Stimulated activated CD4-positive, alpha-beta T cell treated with anti-CD3 and anti-CD28 coated beads, Interleukin-4, amount 100 ng/mL, for 24 hours (primary cell): ENCODE data around the gene KLRG1.

Experiments used
- DNase-seq: peaks from one replicate; pipeline ENCODE4 v3.0.0-alpha.2; 2020

Gene KLRG1

DNA sequence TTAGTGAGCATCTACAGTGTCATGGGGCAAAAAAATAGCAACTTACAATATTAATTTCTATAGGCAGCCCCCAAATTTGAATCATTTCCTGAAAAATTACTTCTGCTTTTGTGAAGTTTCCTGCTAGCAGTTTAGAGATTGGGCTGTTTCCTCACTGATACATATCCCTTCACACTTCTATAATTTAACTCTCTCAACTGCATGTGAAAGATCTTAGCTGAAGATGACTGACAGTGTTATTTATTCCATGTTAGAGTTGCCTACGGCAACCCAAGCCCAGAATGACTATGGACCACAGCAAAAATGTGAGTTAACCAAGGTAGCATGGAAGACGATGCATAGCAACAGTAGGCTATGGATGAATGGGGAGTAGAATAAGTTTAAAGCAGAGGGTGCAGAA lies at the start of gene KLRG1:
KLRG1 (plus strand) TSS at position 134 of the 400 bp plus-strand sequence; CDS start at position 224, 90 bp downstream.
- DNase-seq = peak; percentile 22

DNA sequence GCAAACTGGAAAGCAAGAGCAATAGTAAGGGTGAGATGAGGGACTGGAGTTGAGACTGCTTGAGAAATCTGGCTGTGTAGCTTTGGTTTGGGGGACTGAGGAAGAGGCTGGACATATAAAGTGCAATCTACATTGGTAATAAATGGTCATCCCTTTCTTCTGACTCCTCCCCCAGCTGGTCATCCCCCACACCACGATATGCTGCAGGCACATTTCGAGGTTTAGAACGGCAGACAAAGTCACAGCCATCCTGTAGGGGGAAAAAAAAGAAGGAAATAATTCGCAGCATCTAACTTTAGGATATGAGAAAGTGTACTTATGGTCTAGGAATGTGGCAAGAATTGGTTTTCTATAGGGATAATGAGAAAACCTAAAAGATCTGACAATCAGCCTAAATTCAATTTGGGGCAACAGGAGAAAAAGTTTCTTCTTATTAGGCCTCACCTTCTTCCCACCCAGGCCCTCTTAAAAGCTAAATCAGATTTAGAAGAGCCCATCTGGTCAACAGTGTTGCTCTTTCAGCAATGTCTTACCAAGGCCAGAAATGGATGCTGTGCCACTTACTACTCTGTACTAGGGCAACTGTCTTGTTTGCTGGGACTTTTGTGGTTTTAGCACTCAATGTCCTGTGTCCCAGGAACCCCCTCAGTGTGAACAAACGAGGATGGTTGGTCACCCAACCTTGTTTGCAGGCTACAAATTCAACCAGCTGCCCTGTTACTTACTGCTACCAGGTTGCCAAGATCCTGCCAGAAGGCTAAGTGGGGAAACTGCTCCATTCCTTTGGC lies 47.5 kb upstream of the KLRG1 start:
- no peak for DNase-seq

DNA sequence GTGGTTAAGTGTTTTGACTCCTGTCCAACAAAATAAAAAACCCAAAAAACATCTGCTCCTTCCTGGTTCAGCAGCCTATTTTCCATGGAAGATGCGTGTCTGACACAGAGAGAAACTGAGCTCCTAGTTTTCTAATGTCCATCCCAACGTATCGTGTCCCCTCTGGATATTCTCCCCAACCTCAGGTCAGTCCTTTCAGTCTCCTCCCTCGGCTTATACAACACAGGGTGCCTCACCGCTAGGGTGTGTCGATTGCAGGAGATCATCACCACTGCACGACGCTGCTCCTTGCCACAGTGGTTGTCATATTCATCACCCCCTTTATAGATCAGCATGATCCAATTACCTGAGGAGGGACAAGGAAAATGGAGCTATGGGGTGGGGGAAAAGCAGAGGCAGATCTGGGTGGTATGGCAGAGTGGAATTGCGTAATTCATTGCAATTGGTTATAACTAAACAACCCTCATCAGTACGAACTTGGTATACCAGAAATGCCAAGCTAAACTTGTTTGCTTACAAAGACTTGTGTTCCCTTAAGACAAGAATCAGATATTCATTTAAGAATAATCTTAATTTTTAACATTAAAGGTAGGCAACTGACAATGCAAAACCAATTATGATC lies 45.7 kb upstream of the KLRG1 start:
- no peak for DNase-seq

DNA sequence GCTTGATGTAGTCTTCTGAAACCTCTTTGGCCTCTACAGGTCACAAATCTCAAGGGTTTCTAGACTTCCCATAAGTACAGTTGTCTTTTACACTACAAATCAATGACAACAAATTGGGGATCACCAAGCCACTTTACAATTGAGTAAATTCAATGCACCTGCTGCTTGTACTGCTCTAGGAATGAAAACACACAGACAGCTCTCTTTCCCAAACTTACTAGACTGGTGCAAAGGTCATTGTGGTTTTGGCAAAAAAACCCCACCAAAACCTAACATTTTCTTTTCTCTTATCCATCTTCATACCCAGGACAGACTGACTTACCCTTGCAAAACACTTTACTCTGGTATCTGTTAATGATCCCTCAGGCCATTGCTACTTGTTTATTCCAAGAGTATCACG lies 42.6 kb upstream of the KLRG1 start:
- DNase-seq = no peak

DNA sequence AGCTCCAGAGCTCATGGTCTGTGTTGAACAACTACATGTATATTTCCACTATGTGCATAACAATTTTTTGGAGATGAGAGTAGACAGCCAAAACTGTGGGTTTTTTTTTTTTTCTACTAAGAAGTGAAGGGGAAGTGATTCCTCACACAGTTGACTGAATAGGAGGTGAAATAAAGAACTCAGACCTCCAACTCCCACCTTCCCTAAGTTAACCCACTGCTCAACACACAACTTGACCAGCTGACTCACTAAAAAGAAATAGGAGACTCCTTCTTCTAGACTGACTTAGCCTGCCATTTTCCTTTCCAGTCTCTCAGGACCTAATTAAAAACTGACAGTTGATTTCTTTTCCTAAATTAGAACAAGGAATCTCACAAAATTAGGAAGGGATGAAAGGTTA lies 41.6 kb upstream of the KLRG1 start:
- DNase-seq = no peak

DNA sequence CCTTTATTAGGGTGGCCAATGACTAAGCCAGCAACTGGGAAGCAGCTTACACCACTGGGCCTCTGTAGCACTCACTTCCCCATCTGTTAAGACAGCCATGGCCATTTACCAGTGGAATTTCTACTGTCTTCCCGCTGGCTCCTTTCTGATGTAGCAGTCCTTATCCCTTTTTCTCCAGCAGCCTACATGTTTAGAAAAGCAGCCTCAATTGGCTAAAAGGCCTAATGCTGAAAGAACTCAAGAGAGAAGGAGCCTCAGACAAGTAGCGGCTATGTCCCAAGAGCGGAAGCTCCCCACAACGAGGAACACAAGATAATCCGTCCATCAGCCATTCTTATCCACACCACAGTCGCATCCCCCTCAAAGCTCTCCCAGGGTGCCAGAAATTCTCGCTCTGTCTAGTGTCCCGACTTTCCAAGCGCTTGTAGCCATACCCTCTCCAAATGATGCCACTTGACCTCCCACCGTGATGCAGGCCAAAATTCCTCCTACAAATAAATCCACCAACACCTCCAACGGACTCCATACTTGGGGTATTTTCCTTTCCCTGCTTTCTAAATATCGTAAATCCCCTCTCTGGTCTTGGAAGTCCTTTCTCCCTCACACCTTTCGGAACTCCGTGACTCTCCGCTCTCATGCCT lies 40.5 kb upstream of the KLRG1 start:
- no peak for DNase-seq

DNA sequence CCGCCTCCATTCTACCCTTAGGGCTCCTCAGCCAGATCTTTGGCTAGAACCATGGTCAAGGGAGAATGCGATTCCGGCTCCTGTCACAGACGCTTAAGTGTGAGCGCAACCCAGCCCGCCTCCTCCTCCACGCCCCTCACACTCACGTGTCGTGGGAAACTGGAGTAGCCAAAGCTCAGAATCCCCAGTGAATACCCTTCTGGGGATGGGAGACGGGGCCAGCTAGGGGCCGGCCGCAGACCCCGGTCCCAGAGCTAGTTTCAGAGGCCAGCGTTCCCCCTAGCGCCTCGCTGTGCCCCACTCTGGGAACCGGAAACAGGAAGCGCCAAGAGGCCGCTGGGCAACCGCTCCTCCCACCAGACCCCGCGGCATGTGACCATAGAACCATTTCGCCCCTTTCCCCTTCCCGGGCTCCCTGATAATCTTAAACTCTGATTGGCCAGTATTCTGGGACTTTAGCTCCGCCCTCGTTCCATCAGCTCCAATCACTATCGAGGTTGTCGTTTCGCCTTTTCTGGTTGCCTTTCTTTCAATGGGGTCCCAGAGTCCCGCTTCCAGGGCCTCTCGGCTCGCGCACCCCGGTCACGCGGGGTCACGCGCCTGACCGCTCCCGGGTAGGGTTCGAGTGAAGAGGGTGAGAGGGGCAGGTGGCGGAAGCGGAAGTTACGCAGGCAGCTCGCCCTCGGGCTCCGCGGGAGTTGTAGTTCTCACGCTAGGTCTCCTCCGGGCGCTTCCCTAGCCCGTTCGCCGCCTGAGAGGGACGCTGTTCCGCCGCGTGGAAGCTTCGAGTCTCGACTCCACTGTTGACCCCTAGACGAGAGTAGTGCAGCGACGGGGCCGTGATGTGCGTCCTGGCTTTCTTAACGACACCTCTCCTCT lies 39.8 kb upstream of the KLRG1 start, which contains the start of gene M6PR:
M6PR (minus strand) TSS at position 304 of the 879 bp plus-strand sequence. CDS start 3,241 bp downstream, outside the sequence.
- peak; percentile 92 for DNase-seq

DNA sequence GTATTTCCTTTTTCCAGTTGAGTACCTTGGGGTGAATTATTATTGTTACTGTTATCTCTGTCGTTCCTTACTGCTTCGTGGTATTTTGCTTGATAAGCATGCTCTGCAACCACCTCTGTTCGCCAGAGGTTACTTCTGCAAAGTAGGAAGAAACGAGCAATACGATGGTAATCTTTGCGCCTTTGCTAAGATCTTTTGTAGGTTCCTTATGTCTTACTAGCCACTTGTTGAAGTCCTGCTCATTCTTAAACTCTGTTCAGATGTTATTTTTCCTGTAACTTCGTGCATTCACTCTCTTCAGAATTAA lies 39.2 kb upstream of the KLRG1 start:
- no peak for DNase-seq

DNA sequence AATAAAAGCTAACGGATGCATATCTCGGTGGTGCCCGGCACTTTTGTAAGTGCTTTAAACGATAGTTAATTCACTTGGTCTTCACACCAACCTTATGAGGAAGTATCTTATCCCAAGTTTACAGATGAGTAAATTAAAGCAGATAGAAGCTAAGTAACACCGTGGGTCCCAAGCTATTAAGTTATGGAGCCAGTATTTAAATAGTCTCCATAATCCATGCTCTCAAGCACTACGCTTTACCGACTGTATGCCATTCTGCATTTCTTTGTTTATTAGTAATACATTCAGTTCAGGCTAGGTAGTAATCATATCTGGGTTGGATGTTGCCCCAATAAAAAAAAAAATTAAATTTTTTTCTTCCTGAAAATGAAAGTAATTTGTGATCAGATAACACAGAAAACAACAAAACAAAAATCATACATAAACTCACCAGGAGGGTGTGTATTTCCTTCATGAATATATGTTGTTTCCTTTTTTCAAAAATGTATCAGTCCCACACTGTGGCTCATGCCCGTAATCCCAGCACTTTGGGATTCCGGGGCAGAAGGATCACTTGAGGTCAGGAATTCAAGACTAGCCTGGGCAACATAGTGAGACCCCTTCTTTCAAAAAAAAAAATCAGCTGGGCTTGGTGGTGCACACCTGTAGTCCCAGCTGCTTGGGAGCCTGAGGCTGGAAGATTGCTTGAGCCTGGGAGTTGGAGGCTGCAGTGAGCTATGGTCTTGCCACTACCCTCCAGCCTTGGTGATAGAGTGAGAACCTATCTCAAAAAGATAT lies 38.5 kb upstream of the KLRG1 start:
- no peak for DNase-seq

DNA sequence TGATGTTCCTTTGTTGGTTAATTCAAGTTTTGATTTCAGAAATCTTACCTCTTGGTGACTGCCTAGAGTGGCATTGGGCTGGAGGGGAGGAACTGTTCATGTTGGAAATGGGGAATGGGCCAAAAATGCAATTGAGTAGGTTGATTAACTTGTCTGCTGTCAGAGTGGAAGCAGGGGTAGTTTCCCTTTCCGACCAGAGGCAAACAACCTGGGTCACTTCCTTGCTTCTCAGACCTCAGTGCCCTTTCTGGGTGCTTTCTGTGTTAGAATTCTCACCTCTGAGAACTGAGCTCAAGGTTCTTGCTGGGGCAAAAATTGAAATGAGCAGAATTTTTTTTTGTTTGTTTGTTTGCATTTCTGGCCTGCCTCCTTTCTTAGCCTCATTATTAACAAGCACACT lies 37.6 kb upstream of the KLRG1 start:
- DNase-seq = peak; percentile 23

DNA sequence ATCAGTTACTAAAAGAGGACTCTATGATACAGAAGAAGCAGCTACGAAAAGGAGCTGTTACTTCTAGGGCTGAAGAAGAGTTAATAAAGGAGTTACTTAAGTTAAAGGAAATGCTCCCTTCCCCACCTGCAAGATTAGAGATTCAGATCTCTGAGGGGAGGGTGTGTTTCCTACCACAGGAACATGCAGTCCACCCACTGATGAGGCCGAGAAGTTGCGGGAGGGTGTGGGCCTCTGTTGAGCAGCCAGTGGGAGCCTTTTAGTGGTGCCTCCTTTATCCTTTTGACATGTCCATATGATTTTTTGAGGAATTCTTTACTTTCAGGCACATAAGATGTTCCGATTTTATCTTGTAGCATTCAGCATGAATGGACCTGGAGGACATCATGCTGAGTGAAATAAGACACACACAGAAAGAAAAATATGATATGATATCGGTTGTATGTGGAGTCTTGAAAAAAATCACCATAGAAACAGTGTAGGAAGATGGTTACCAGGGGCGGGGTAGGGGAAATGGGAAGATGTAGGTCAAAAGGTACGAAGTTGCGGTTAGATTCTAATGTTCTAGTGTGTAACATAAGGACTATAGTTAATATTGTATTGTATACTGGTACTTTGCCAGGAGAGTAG lies 35.5 kb upstream of the KLRG1 start:
- peak; percentile 62 for DNase-seq

DNA sequence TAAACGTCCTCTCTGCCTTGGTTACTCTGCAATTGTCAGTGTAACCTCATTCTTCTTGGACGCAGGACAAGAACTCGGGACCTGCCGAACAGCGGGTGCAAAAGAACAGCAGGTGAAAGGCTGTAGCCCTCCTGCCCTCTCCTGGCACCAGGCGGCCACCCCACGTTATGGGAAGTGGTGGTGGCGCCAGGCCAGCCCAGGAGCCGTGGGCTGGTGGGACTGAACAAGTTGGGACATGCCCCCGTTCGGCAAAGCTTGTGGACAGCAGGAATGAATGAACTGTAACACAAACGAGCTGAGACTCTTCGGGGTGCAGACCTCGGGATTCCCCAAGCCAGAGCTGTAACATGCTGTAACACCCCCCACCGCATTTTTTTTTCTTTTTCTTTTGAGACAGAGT lies 33.3 kb upstream of the KLRG1 start:
- no peak for DNase-seq

DNA sequence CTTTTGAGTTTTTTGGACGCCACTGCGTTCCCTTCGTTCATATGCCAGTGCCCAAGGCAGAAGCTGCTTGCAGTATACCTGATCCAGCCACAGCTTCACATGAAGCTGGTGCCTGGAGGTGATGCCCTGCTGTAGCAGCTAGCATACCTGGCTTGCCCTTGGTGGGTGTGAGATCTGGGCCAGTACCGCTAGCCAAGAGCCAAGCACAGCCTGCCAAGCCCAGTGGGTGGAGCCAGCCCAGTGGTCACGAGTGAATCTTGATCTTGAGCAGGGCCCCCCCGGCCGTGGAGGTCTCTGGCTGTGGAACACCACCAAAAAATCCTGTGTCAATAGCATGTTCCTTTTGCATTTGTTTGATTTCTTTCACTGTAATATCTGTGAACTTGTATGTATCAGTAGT lies 32.6 kb upstream of the KLRG1 start:
- no peak for DNase-seq

DNA sequence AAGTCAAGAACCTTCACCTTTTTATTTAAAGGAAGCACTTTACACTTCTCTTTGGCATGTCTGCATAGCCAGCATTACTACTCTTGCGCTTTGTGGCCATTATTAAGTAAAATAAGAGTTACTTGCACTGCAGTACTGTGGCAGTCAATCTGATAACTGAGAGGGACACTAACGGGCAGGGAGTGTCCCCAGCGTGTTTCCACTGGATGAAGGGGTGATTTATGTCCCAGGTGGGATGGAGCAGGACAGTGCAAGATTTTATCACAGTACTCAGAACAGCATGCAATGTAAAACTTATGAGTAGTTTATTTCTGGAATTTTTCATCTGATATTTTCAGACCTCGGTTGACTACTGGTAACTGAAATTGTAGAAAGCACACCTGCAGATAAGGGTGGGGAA lies 31.8 kb upstream of the KLRG1 start:
- no peak for DNase-seq

DNA sequence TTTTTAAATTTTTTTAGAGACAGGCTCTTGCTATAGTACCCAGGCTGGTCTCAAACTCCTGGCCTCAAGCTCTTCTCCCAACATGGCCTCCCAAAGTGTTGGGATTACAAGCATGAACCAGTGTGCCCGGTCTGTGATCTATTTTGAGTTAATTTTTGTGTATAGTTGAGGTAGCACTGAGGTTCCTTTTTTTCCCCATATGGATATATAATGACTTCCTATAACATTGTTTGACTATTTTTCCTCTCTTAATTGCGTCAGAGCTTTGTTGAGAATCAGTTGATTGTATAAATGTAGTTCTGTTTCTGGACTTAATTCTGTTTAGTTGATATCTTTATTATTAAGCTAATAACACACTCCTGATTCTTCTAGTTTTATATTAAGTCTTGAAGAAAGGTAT lies 31.3 kb upstream of the KLRG1 start:
- DNase-seq = no peak

DNA sequence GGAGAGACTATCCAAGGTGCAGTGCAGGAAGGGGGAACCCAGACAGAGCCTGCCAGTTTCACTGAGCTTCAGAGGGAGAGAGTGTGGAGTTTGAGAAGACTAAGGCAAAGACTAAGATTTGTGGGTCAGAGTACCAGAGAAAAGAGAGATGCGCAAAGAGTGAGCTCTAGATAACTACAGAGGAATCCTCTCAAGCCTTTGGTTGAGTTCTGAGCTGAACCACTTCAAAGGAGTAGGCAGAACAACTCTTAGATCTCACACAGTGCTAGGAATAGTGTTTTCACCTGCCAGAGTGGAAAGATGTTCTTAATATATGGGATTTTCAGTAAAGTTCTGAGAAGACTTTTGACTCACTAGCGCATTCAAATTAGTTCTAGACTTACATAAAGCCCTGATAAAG lies 29.2 kb upstream of the KLRG1 start:
- DNase-seq = no peak

DNA sequence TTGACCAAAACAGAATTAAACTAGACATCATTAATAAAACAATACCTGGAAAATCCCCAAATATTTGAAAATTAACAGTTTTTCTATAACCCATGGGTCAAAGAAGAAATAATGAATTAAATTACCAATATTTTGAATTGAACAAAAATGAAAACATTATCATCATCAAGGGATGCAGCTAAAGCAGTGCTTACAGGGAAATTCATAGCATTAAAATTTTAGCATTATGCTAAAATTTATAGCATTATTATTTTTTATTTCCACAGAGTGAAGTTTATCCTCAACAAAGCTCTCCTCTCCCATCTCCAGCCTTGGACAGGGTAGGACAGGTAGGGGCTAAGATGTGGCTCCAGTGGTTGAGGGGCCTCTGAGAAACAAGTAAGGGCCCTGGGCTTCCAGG lies 20.6 kb upstream of the KLRG1 start:
- no peak for DNase-seq

DNA sequence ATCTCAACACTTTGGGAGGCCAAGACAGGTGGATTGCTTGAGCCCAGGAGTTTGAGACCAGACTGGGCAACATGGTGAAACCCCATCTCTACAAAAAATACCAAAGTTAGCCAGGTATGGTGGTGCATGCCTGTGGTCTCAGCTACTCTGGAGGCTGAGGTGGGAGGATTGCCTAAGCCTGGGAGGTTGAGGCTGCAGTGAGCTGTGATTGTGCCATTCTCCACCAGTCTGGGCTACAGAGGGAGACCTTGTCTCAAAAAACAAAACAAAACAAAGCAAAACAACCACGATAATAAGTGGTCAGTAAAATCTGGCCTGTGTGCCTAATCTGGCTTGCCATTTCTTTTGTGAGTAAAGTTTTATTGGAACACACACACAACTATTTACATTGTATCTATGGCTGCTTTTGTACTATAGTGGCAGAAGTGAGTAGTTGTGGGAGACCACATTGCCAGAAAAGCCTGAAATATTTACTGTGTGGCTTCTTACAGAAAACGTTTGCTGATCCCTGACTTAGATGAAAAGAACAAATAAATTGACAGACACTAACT lies 19.4 kb upstream of the KLRG1 start:
- DNase-seq = no peak

DNA sequence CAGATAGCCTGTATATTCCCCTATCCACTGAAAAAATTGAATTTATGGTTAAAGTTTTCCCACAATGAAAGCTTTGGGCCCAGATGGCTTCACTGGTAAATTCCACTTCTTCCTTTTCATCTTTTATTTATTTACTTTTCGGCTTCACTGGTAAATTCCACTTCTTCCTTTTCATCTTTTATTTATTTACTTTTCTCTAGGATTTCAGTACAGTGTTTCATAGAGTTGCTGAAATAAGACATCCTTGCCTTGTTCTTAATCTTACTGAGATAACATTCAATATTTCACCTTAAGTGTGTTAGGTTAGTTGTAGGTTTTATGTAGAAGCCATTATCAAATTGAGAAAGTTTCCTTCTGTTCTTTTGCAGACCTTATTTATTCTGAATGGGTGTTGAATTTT lies 18.9 kb upstream of the KLRG1 start:
- no peak for DNase-seq

DNA sequence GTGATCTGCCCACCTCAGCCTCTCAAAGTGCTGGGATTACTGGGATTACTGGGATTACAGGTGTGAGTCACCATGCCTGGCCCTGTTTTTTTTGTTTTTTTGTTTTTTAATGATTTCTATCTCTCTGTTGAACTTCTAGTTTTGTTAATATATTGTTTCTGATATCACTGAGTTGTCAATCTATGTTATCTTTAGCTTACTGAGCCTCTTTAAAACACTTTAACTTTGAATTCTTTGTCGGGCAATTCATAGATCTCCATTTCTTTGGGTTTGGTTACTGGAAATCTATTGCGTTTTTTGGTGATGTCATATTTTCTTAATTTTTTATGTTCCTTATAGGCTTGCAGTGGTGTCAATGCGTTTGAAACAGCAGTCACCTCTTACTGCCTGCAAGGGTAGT lies 9.2 kb upstream of the KLRG1 start:
- DNase-seq = no peak

DNA sequence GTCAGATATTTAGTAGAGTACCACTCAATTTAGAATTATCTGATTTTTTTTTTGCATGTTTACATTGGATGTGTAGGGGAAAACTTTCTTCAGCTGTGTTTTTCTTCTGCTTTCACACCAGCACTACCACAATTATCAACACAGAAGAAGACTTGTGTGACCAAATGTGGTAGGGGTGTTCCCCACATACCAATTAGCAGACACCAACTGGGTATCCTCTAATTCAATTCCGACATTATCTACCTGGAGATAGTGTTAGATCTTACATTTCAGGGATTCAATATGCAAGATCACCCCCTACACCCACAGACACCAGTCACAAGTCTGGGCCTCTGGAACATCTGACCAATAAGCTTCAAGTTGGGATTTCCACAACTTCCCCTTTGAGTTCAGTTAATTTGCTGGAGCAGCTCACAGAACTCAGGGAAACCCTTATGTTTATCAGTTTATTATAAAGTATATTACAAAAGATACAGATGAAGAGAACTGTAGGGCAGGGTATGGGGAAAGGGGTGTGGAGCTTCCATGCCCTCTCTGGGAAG lies 4.1 kb upstream of the KLRG1 start:
- DNase-seq = no peak
